Kasumi-1 (cell line): ENCODE results near the gene CHI3L2.
A peak's percentile ranks its signal among the peaks of the same experiment; 100 is the strongest.

Experiments
- DNase-seq, 2 experiments: peaks; one replicate each; lab custom pipeline; 2025; lab: John Stamatoyannopoulos, UW

CHI3L2 gene

GRCh38 chr1:111227434-111227833 lies at the start of gene CHI3L2:
Gene CHI3L2 (plus strand): TSS chr1:111227713. CDS start chr1:111227730, 17 bp downstream.
- DNase-seq, result no peak

- DNase-seq, result no peak
Observed at GRCh38 chr1:111179968-111180533, 47.5 kb upstream of the CHI3L2 start.

GRCh38 chr1:111182052-111182451 lies 45.5 kb upstream of the CHI3L2 start:
- no peak for DNase-seq

- DNase-seq, result no peak
Observed at GRCh38 chr1:111183308-111184069, 44.0 kb upstream of the CHI3L2 start.

GRCh38 chr1:111184663-111185062 lies 42.9 kb upstream of the CHI3L2 start:
- no peak for DNase-seq

- no peak for DNase-seq
Observed at GRCh38 chr1:111190931-111191451, 36.5 kb upstream of the CHI3L2 start.

GRCh38 chr1:111191496-111191895 lies 36.0 kb upstream of the CHI3L2 start:
- no peak for DNase-seq

- no peak for DNase-seq
Observed at GRCh38 chr1:111192074-111192473, 35.4 kb upstream of the CHI3L2 start.

GRCh38 chr1:111192658-111193519 lies 34.6 kb upstream of the CHI3L2 start:
- no peak for DNase-seq

- DNase-seq, result no peak
Observed at GRCh38 chr1:111193712-111194480, 33.6 kb upstream of the CHI3L2 start.

GRCh38 chr1:111195002-111195684 lies 32.4 kb upstream of the CHI3L2 start:
- no peak for DNase-seq

GRCh38 chr1:111196213-111196612 lies 31.3 kb upstream of the CHI3L2 start:
- no peak for DNase-seq

- peak; percentile 46 for DNase-seq
Observed at GRCh38 chr1:111197598-111198284, 29.8 kb upstream of the CHI3L2 start.

- DNase-seq, result no peak
Observed at GRCh38 chr1:111198836-111199235, 28.7 kb upstream of the CHI3L2 start.

GRCh38 chr1:111199329-111199728 lies 28.2 kb upstream of the CHI3L2 start:
- no peak for DNase-seq

GRCh38 chr1:111199881-111200801 lies 27.4 kb upstream of the CHI3L2 start, which contains the start of gene DENND2D:
Gene DENND2D (minus strand): TSS chr1:111200646. CDS start chr1:111200459, 187 bp downstream.
- DNase-seq, result peak in 1 of 2 experiments; percentile 11

- no peak for DNase-seq
Observed at GRCh38 chr1:111200802-111201161, 26.7 kb upstream of the CHI3L2 start.

GRCh38 chr1:111201275-111202090 lies 26.0 kb upstream of the CHI3L2 start:
- no peak for DNase-seq

- no peak for DNase-seq
Observed at GRCh38 chr1:111202366-111202706, 25.2 kb upstream of the CHI3L2 start.
